ENCODE data around the gene CRTC2. TPM values are rescaled to one million over a fixed set of nuclear protein-coding genes. Genes with fewer than 3 reads are reported as not detected.
"Not testable (repeated sequence)": the region's sequence is repeated elsewhere in the genome, so short reads cannot be mapped to it uniquely, and the experiment has no call there.

The CRTC2 gene
- total RNA-seq, 1 donor = 6.6 TPM

- peak overlapping the region; percentile 91 for H3K4me3 ChIP-seq (ENCODE audit: low read depth, low read length)
- no peak for DNase-seq (ENCODE audit: low read depth)
- no peak for TF ChIP-seq CTCF (IDR thresholded peaks at IDR 0.05; ENCODE audit: insufficient read depth, low read length)
Measured at GRCh38 chr1:153921080-153921802, 37.2 kb downstream of the CRTC2 start.

GRCh38 chr1:153919876-153920852 is 38.2 kb downstream of the CRTC2 start:
- peak overlapping the region; percentile 91 for H3K4me3 ChIP-seq (ENCODE audit: low read depth, low read length)
- peak; percentile 47 for DNase-seq (ENCODE audit: low read depth)
- peak; percentile 51 for TF ChIP-seq CTCF (IDR thresholded peaks at IDR 0.05; ENCODE audit: insufficient read depth, low read length)

GRCh38 chr1:153916297-153916696 is 42.1 kb downstream of the CRTC2 start:
- no peak overlapping the region for H3K4me3 ChIP-seq (ENCODE audit: low read depth, low read length)
- no peak for DNase-seq (ENCODE audit: low read depth)
- no peak for TF ChIP-seq CTCF (IDR thresholded peaks at IDR 0.05; ENCODE audit: insufficient read depth, low read length)

- no peak overlapping the region for H3K4me3 ChIP-seq (ENCODE audit: low read depth, low read length)
- no peak for DNase-seq (ENCODE audit: low read depth)
- TF ChIP-seq CTCF (IDR thresholded peaks at IDR 0.05; ENCODE audit: insufficient read depth, low read length) = no peak
Measured at GRCh38 chr1:153912349-153912748, 46.1 kb downstream of the CRTC2 start.

GRCh38 chr1:153910560-153910959 is 47.9 kb downstream of the CRTC2 start:
- H3K4me3 ChIP-seq (ENCODE audit: low read depth, low read length); DNase-seq (ENCODE audit: low read depth): not testable (repeated sequence)

GRCh38 chr1:153908071-153908470 is 50.3 kb downstream of the CRTC2 start:
- DNase-seq (ENCODE audit: low read depth) = no peak
- H3K4me3 ChIP-seq (ENCODE audit: low read depth, low read length) = no peak overlapping the region
- TF ChIP-seq CTCF (IDR thresholded peaks at IDR 0.05; ENCODE audit: insufficient read depth, low read length) = no peak

- no peak for TF ChIP-seq CTCF (IDR thresholded peaks at IDR 0.05; ENCODE audit: insufficient read depth, low read length)
- no peak for DNase-seq (ENCODE audit: low read depth)
- no peak overlapping the region for H3K4me3 ChIP-seq (ENCODE audit: low read depth, low read length)
Measured at GRCh38 chr1:153907134-153907533, 51.3 kb downstream of the CRTC2 start.

Data from fibroblast of the aortic adventitia (primary cell).